Fibroblast of villous mesenchyme (primary cell): Measurements from ENCODE around the gene FIGLA. TPM values are rescaled to one million over a fixed set of nuclear protein-coding genes. Genes with fewer than 3 reads are reported as not detected.

Source experiments
- DNase-seq: peaks from one replicate; pipeline ENCODE4 v3.0.0-alpha.2; 2010; ENCODE audit warnings: low read depth
- H3K4me3 ChIP-seq: 2 replicates; pipeline ENCODE4 v1.5.1; 2011; ENCODE audit warnings: low read depth, mild to moderate bottlenecking, low read length
- CTCF ChIP-seq: IDR thresholded peaks from 2 replicates; pipeline ENCODE4 v1.5.1; 2012; ENCODE audit warnings: low read depth, mild to moderate bottlenecking, low read length; ENCODE audit not compliant: insufficient read depth
- total RNA-seq: library from RNA; depleted of rRNA; stranded (reverse); fragments of >200 nt; gene quantifications from 2 replicates; pipeline ENCODE4 v1.2.3, GENCODE V29; 2012

Gene FIGLA
- total RNA-seq, 1 donor, result not detected

GRCh38 chr2:70827388-70827787, 36.9 kb upstream of the FIGLA start:
- no peak for DNase-seq
- H3K4me3 ChIP-seq, result no peak overlapping the region
- TF ChIP-seq CTCF, result no peak

GRCh38 chr2:70826696-70827350, 36.4 kb upstream of the FIGLA start:
- no peak overlapping the region for H3K4me3 ChIP-seq
- DNase-seq, result no peak
- no peak for TF ChIP-seq CTCF

- no peak for TF ChIP-seq CTCF
- no peak for DNase-seq
- H3K4me3 ChIP-seq, result no peak overlapping the region
Measured at GRCh38 chr2:70823249-70823648, 32.8 kb upstream of the FIGLA start.

GRCh38 chr2:70822843-70823242, 32.4 kb upstream of the FIGLA start:
- DNase-seq, result no peak
- TF ChIP-seq CTCF, result no peak
- H3K4me3 ChIP-seq, result no peak overlapping the region

- TF ChIP-seq CTCF, result no peak
- no peak within 1 kb of the TSS for H3K4me3 ChIP-seq
- DNase-seq, result no peak
Measured at GRCh38 chr2:70820499-70820898, 30.1 kb upstream of the FIGLA start, which contains the start of gene CLEC4F. Gene CLEC4F, minus strand, starts transcription at chr2:70820599. Its CDS starts 76 bp downstream, at chr2:70820523.

GRCh38 chr2:70817284-70817954, 27.0 kb upstream of the FIGLA start:
- no peak for DNase-seq
- no peak overlapping the region for H3K4me3 ChIP-seq
- TF ChIP-seq CTCF, result no peak

GRCh38 chr2:70816726-70817125, 26.3 kb upstream of the FIGLA start:
- DNase-seq, result no peak
- no peak overlapping the region for H3K4me3 ChIP-seq
- TF ChIP-seq CTCF, result no peak
